ENCODE data around the gene NHEJ1.

The NHEJ1 gene

GRCh38 chr2:219104107-219105035 is 56.2 kb downstream of the NHEJ1 start:
- in situ Hi-C loops (cut with MboI; ENCODE audit: low sequenced_read_pairs) = no loop called here

DNA sequence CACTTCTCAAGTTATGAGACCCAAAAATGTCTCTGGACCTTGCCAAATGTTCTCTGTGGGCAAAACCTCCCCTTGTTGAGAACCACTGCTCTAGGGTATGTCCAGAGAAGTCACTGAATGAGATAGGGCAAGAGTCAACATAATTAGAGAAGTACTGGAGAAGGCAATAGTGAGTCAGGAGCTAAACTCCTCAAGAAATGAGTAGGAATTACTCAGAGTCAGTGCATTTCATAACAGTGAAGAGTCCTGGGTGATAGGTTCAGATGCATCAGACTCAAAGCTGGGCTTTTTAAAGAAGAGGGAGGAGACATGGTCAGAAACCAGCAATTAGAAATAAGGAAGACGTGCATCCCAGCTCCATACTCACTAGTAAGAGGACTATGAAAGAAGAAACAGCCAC is 61.3 kb downstream of the NHEJ1 start:
- in situ Hi-C loops (cut with MboI; ENCODE audit: low sequenced_read_pairs) = no loop called here

GRCh38 chr2:219095406-219095935 is 65.1 kb downstream of the NHEJ1 start:
- in situ Hi-C loops (cut with MboI; ENCODE audit: low sequenced_read_pairs) = no loop called here

DNA sequence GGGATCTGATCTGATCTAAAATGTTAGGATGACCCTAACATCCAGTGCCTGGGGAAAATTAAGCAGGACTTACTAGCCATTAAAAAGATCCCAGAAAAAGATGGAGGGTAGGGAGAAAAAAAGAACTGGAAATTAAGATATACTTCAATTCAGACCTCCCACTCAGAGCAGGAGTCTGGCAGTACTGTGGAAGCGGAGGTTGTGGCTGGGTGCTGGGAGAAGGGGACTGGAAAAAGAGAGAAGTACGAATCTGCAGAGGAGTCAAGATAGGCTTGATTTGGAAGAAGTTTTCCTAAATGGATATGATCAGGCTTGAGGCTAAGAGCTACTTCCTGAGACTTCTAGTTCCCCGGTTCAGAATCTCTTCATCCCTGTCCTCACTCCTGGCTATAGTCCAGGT is 66.4 kb downstream of the NHEJ1 start:
- in situ Hi-C loops (cut with MboI; ENCODE audit: low sequenced_read_pairs) = no loop called here

DNA sequence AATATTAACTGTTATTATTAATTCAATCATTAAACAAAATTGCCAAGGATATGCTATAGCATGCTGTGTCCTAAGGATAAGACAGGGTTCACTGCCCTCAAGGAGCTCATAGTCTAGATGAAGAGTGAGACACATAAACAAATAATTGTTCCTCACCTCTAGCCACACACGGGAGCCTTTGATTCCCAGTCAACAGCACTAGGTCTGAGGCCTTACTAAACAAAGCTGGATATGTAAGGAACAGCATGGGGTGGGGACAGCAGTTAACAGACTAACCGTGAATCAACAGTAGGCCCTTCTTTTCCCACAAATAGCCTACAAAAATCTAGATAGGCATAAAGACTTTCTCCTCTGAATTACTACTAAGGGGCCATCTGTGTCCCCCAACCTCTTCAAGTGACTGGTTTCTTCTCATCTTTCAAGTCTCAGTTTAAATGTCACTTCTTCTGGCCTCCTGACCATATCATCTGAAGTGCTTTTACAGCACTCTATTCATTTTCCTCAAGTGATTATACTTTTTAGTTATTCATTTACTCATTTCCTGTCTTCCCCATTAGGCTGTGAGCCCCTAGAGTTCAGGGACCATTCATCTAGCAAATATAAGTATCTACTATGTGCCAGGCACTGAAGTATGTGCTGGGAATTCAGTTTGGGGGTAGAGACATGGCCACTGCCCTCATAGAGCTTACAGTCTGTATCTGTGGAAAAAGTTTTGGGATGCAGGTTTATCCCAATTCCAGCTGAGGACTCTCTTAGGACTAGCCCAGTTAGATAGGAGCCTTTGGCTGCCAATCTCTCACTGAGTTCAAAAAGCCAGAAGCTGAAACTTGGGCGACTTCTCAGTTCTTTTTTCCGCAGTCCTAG is 69.9 kb downstream of the NHEJ1 start:
- in situ Hi-C loops (cut with MboI; ENCODE audit: low sequenced_read_pairs) = no loop called here

- in situ Hi-C loops (cut with MboI; ENCODE audit: low sequenced_read_pairs) = no loop called here
Measured at GRCh38 chr2:219089330-219089729, 71.3 kb downstream of the NHEJ1 start.

DNA sequence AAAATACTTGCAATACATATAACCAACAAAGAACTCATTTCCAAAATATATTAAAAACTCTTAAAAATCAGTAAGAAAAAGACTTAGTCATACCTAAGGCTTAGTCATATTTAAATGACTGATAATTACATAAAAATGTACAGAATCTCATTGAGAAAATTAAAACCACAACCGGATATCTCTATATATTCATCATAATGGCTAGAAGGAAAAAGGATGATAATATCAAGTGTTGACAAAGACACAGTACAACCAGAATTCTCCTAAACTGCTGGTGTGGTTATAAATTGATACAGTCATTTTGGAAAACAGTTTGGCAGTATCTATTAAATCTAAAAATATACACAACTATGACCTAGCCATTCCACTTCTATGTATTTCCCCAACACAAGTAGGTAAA is 72.8 kb downstream of the NHEJ1 start:
- in situ Hi-C loops (cut with MboI; ENCODE audit: low sequenced_read_pairs) = no loop called here

DNA sequence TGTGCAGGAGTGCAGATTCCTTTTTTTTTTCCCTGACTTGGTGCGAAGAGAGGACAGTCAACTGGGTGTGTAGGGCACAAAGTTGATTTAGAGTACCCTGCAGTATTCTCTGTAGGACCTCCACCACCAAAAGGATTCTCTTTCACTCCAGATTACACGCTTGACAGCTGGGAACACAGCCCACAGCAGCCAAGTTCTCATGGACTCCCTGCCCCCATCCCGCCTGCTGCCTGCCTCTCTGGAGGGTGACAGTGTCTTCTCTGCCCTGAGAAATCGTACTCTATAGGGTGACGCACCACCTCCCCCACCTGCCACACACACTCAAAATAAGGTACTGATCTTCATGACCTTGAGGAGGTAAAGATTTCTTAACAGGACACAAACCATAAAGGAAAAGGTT is 73.3 kb downstream of the NHEJ1 start:
- in situ Hi-C loops (cut with MboI; ENCODE audit: low sequenced_read_pairs) = no loop called here

DNA sequence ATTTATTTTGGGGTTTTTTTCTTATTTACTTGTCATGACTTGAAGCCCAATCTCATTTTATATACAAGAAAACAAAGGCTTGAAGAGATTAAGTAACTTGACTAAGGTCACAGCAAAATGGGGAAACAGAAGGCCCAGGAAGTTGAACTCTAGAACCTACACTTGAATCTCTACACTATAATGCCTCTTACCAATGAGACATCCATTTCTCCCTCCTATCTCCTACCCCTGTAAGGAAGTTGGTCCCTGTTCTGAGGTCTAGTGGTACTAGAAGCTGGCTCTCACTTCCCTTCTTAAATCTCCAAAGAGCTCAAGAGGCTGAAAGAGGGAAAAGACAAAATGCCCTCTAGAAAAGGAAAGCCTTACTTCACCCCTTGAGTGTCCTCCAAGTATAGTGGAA is 74.4 kb downstream of the NHEJ1 start:
- in situ Hi-C loops (cut with MboI; ENCODE audit: low sequenced_read_pairs) = no loop called here

DNA sequence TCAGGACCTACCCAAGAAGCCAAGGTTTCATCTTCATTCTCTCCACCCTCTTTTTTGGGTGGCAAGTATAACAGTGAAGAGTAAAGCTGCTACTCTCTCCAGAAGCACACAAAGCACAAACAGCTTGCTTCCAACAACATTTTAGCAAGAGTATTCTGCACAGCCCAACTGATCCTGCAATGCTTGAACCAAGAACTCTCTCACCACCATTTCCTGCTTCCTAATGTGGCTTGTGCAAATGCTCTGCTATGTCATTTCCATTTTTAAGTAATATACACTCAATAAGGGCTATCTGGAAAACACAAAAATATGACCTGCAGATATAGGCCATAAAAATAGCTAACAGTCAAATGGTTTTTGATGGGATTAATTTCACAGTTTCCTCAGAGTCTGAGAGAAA is 75.8 kb downstream of the NHEJ1 start:
- in situ Hi-C loops (cut with MboI; ENCODE audit: low sequenced_read_pairs) = no loop called here

DNA sequence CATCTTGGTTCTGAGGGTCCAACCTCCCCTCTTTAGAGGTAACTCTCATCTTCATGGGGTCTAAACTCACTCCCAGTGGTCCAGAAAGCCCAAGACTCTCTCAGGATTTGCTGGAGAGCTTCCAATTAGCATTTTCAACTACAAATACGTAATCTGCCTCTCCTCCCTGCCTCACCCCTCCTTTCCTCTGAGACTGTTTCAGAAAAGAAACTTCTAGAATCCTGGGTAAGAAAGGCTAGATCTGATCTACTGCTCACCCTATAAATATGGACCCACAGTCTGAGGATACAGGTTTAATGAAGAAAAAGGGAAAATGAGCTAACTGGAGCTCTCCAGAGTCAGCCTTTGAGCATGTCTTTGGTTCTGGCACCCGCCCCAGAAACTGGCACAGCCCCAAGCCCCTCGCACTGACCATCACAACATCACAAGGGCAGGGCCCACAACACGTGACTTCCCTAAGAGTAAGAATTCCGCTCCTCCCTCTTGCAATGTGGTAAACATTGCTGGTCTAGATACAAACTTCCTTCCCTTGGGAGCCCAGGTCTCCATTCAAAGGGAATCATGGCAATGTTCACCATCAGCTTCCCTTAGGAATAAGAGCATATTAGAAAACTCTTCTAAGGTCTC is 78.2 kb downstream of the NHEJ1 start:
- in situ Hi-C loops (cut with MboI; ENCODE audit: low sequenced_read_pairs) = no loop called here

GRCh38 chr2:219081701-219082331 is 78.8 kb downstream of the NHEJ1 start:
- in situ Hi-C loops (cut with MboI; ENCODE audit: low sequenced_read_pairs) = no loop called here

GRCh38 chr2:219081096-219081495 is 79.5 kb downstream of the NHEJ1 start:
- in situ Hi-C loops (cut with MboI; ENCODE audit: low sequenced_read_pairs) = no loop called here

- in situ Hi-C loops (cut with MboI; ENCODE audit: low sequenced_read_pairs) = no loop called here
Measured at GRCh38 chr2:219079417-219079816, 81.2 kb downstream of the NHEJ1 start.

DNA sequence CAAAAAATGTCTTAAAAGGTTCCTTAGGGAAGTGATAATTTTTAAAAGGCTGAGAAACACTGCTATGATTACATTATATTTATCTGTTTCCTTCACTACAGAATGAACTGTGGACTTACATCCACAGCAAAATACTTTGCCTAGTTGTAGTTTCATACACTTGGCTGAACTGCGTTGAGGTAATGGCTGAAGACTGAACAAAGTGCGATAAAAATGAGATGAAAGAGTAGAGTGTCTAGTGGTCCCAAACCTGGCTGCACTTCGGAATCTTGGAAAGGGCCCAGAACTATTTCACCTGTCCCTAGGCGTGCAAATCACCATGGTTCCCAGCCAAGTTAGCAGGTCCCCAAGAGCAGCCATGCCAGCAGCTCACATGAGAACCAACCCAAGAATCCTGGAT is 81.7 kb downstream of the NHEJ1 start:
- in situ Hi-C loops (cut with MboI; ENCODE audit: low sequenced_read_pairs) = no loop called here

DNA sequence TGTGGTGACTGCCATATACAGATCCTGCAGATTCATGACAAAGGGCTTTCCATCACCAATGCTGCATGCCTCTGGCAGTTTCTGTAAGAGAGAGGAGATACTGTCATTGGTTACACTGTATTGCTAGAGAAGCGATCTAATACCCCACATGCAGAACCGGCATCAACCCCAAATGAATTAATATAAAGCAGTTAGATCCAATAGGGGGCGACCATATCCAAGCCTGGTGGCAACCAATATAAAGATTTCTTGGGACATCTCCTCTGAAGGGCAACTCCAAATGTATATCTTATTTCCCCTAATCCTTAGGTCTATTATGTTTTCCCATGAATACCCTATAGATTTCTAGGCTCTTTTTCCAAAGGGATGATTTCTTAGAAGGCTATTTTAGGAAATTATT is 82.5 kb downstream of the NHEJ1 start:
- in situ Hi-C loops (cut with MboI; ENCODE audit: low sequenced_read_pairs) = no loop called here

- in situ Hi-C loops (cut with MboI; ENCODE audit: low sequenced_read_pairs) = no loop called here
Measured at GRCh38 chr2:219076253-219076652, 84.4 kb downstream of the NHEJ1 start.

GRCh38 chr2:219073413-219074129 is 87.0 kb downstream of the NHEJ1 start:
- in situ Hi-C loops (cut with MboI; ENCODE audit: low sequenced_read_pairs) = loop anchor here (5.0 kb wide), 1 partner anchor 39 kb away; no protein-coding TSS in a partner anchor

DNA sequence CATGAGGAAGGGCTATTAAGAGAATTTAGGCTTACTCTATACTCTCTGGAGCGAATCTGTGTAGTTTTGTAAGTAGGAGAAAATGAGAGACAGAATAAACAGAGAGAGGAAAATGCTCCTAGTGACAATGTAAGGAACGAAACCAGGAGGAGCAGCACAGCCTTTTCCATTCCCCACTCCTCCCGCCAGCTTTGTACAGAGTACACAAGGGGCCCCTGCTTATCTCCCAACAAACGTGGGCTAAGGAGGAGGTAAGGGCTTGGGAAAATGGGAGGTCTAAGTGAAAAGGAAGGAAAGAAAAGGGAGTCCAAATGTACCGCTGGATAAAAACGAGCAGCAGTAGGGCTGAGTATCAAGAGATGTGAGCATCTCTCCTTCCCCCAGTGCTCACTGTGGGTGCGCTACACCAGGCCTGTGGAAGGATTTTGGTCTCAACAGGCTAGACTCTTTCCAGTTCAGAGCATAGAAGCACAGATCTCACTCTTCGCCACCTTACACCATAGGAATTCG is 87.8 kb downstream of the NHEJ1 start:
- in situ Hi-C loops (cut with MboI; ENCODE audit: low sequenced_read_pairs) = loop anchor here (5.0 kb wide), 1 partner anchor 40 kb away; no protein-coding TSS in a partner anchor
